SJCRH30 (cell line): ENCODE results near the gene TMEM222. TPM values are rescaled to one million over a fixed set of nuclear protein-coding genes. Genes with fewer than 3 reads are reported as not detected.
"Not testable (repeated sequence)": the region's sequence is repeated elsewhere in the genome, so short reads cannot be mapped to it uniquely, and the experiment has no call there.

ENCODE experiments used
- DNase-seq, 2 experiments: peaks; one replicate each; pipeline ENCODE4 v3.0.0-alpha.2; 2015 to 2020
- H3K27ac ChIP-seq: fragments of 250-450 bp; sonication (Bioruptor Pico); 2 replicates; pipeline ENCODE4 v1.5.1; 2020; ENCODE audit warnings: mild to moderate bottlenecking, moderate library complexity
- H3K27me3 ChIP-seq: fragments of 250-450 bp; sonication (Bioruptor Pico); 2 replicates; pipeline ENCODE4 v1.5.1; 2020; ENCODE audit warnings: mild to moderate bottlenecking, moderate library complexity
- H3K36me3 ChIP-seq: fragments of 250-450 bp; sonication (Bioruptor Pico); 2 replicates; pipeline ENCODE4 v1.5.1; 2020; ENCODE audit warnings: mild to moderate bottlenecking, moderate library complexity
- H3K4me1 ChIP-seq: fragments of 250-450 bp; sonication (Bioruptor Pico); 2 replicates; pipeline ENCODE4 v1.5.1; 2020; ENCODE audit warnings: mild to moderate bottlenecking, moderate library complexity
- H3K4me3 ChIP-seq: fragments of 250-450 bp; sonication (Bioruptor Pico); 2 replicates; pipeline ENCODE4 v1.5.1; 2020; ENCODE audit warnings: mild to moderate bottlenecking, moderate library complexity
- H3K9me3 ChIP-seq: fragments of 250-450 bp; sonication (Bioruptor Pico); replicated peaks from 2 replicates; pipeline ENCODE4 v1.5.1; 2020; ENCODE audit warnings: mild to moderate bottlenecking, moderate library complexity
- total RNA-seq: library from RNA; depleted of rRNA; stranded (reverse); fragments of >200 nt; shearing (Covaris generic); gene quantifications from 2 replicates; pipeline ENCODE4 v1.2.3, GENCODE V29; 2014; rRNA removed

TMEM222 gene
- 26.0 and 26.1 TPM in 2 replicates for total RNA-seq

- Histone ChIP-seq H3K4me1 (peaks cover 2% of the 10 kb centered on the region; the same call in 1 of the 2 replicates), H3K4me3 (peak within 1 kb of the TSS; percentile 77), H3K27ac (peak within 1 kb of the TSS; percentile 60), H3K27me3 (0 out of 2 replicates have a peak, but pooled peaks cover 8% of the 10 kb centered on the region), H3K9me3 (no peaks in the 10 kb centered on the region), H3K36me3 (peaks cover 13% of the 10 kb centered on the region)
- peak; percentile 98 for DNase-seq
Observed at GRCh38 chr1:27321813-27322568, at the start of gene TMEM222. Gene TMEM222, plus strand, starts transcription at chr1:27322163. Its CDS starts 35 bp downstream, at chr1:27322198.

GRCh38 chr1:27274204-27274603, 47.8 kb upstream of the TMEM222 start:
- Histone ChIP-seq H3K9me3 (0 out of 2 replicates have a peak, but pooled peaks cover 5% of the 10 kb centered on the region), H3K4me1 (no peaks in the 10 kb centered on the region), H3K27ac (no peak overlapping the region)

GRCh38 chr1:27275696-27276095, 46.3 kb upstream of the TMEM222 start:
- DNase-seq: no peak
- no peak overlapping the region for H3K27ac ChIP-seq
- H3K4me1 ChIP-seq: no peaks in the 10 kb centered on the region
- H3K36me3 ChIP-seq: no peaks in the 10 kb centered on the region
- no peaks in the 10 kb centered on the region for H3K27me3 ChIP-seq
- H3K9me3 ChIP-seq: 0 out of 2 replicates have a peak, but pooled peaks cover 5% of the 10 kb centered on the region
- H3K4me3 ChIP-seq: no peak overlapping the region

More at GRCh38 chr1:27274204-27274603, 47.8 kb upstream of the TMEM222 start:
- no peaks in the 10 kb centered on the region for H3K36me3 ChIP-seq
- no peak overlapping the region for H3K4me3 ChIP-seq
- no peak for DNase-seq
- H3K27me3 ChIP-seq: no peaks in the 10 kb centered on the region

- Histone ChIP-seq H3K27me3 (no peaks in the 10 kb centered on the region), H3K27ac (no peak overlapping the region), H3K4me1 (no peaks in the 10 kb centered on the region), H3K36me3 (no peaks in the 10 kb centered on the region; the same call in 1 of the 2 replicates), H3K9me3 (no peaks in the 10 kb centered on the region), H3K4me3 (no peak overlapping the region)
- peak; percentile 87 to 93 for DNase-seq
Observed at GRCh38 chr1:27284425-27285273, 37.3 kb upstream of the TMEM222 start.

- Histone ChIP-seq H3K27ac (no peak overlapping the region), H3K36me3 (no peaks in the 10 kb centered on the region; the same call in 1 of the 2 replicates), H3K4me1 (no peaks in the 10 kb centered on the region), H3K9me3 (no peaks in the 10 kb centered on the region), H3K27me3 (no peaks in the 10 kb centered on the region), H3K4me3 (no peak overlapping the region)
- no peak for DNase-seq
Observed at GRCh38 chr1:27285274-27285660, 36.7 kb upstream of the TMEM222 start.

- not testable (repeated sequence) for H3K4me1 ChIP-seq, H3K27ac ChIP-seq, H3K4me3 ChIP-seq, H3K36me3 ChIP-seq, H3K9me3 ChIP-seq, H3K27me3 ChIP-seq, DNase-seq
Observed at GRCh38 chr1:27285821-27286220, 36.1 kb upstream of the TMEM222 start.

GRCh38 chr1:27289125-27289524, 32.8 kb upstream of the TMEM222 start:
- H3K9me3 ChIP-seq, H3K27me3 ChIP-seq, H3K36me3 ChIP-seq, H3K27ac ChIP-seq, DNase-seq, H3K4me3 ChIP-seq, H3K4me1 ChIP-seq: not testable (repeated sequence)

- no peak for DNase-seq
- H3K27me3 ChIP-seq: no peaks in the 10 kb centered on the region
- H3K27ac ChIP-seq: no peak overlapping the region
- H3K4me1 ChIP-seq: no peaks in the 10 kb centered on the region
- H3K4me3 ChIP-seq: no peak overlapping the region
- H3K36me3 ChIP-seq: no peaks in the 10 kb centered on the region; the same call in 1 of the 2 replicates
- H3K9me3 ChIP-seq: no peaks in the 10 kb centered on the region
Observed at GRCh38 chr1:27290581-27290980, 31.4 kb upstream of the TMEM222 start.

GRCh38 chr1:27292106-27292505, 29.9 kb upstream of the TMEM222 start:
- Histone ChIP-seq H3K4me1 (no peaks in the 10 kb centered on the region), H3K27ac (no peak overlapping the region), H3K36me3 (no peaks in the 10 kb centered on the region; the same call in 1 of the 2 replicates), H3K27me3 (no peaks in the 10 kb centered on the region), H3K4me3 (no peak overlapping the region), H3K9me3 (no peaks in the 10 kb centered on the region)
- no peak for DNase-seq

- Histone ChIP-seq H3K27ac (no peak overlapping the region), H3K27me3 (no peaks in the 10 kb centered on the region), H3K4me3 (no peak overlapping the region), H3K4me1 (peaks cover 2% of the 10 kb centered on the region; the same call in 1 of the 2 replicates), H3K9me3 (no peaks in the 10 kb centered on the region), H3K36me3 (no peaks in the 10 kb centered on the region)
- DNase-seq: no peak
Observed at GRCh38 chr1:27293915-27294314, 28.0 kb upstream of the TMEM222 start.

GRCh38 chr1:27296773-27297291, 25.1 kb upstream of the TMEM222 start:
- DNase-seq: peak; percentile 69 to 79
- Histone ChIP-seq H3K27ac (no peak overlapping the region), H3K27me3 (no peaks in the 10 kb centered on the region), H3K36me3 (no peaks in the 10 kb centered on the region), H3K9me3 (no peaks in the 10 kb centered on the region), H3K4me1 (peaks cover 27% of the 10 kb centered on the region), H3K4me3 (no peak overlapping the region)

- peaks cover 27% of the 10 kb centered on the region for H3K4me1 ChIP-seq
- H3K4me3 ChIP-seq: no peak overlapping the region
- H3K9me3 ChIP-seq: no peaks in the 10 kb centered on the region
- DNase-seq: no peak
- no peaks in the 10 kb centered on the region for H3K36me3 ChIP-seq
- H3K27me3 ChIP-seq: no peaks in the 10 kb centered on the region
- H3K27ac ChIP-seq: no peak overlapping the region
Observed at GRCh38 chr1:27297903-27298302, 24.1 kb upstream of the TMEM222 start.

- H3K36me3 ChIP-seq: no peaks in the 10 kb centered on the region
- no peaks in the 10 kb centered on the region for H3K27me3 ChIP-seq
- peaks cover 27% of the 10 kb centered on the region for H3K4me1 ChIP-seq
- DNase-seq: no peak
- no peak overlapping the region for H3K27ac ChIP-seq
- no peaks in the 10 kb centered on the region for H3K9me3 ChIP-seq
- H3K4me3 ChIP-seq: no peak overlapping the region
Observed at GRCh38 chr1:27298632-27299384, 23.2 kb upstream of the TMEM222 start.
